HEK293T (cell line): ENCODE data around the gene VEZF1.

ENCODE experiments used
- ARNT ChIP-seq: fragments of 450-650 bp; IDR thresholded peaks from 2 replicates; pipeline ENCODE4 v1.6.1; 2017; ENCODE audit warnings: mild to moderate bottlenecking
- BHLHE40 ChIP-seq: fragments of 450-650 bp; IDR thresholded peaks from 2 replicates; pipeline ENCODE4 v1.6.1; 2016; ENCODE audit warnings: mild to moderate bottlenecking, moderate library complexity, borderline replicate concordance
- ELF4 ChIP-seq: fragments of 450-650 bp; IDR thresholded peaks from 2 replicates; pipeline ENCODE4 v1.6.1; 2017; ENCODE audit warnings: antibody characterized with exemption
- FOXA1 ChIP-seq: fragments of 450-650 bp; IDR thresholded peaks from 2 replicates; pipeline ENCODE4 v1.6.1; 2016; ENCODE audit warnings: mild to moderate bottlenecking
- FOXK2 ChIP-seq: fragments of 450-650 bp; IDR thresholded peaks from 2 replicates; pipeline ENCODE4 v1.6.1; 2016; ENCODE audit warnings: mild to moderate bottlenecking
- FOXM1 ChIP-seq: fragments of 450-650 bp; IDR thresholded peaks from 2 replicates; pipeline ENCODE4 v1.6.1; 2017; ENCODE audit warnings: mild to moderate bottlenecking, borderline replicate concordance
- HDGF ChIP-seq: fragments of 450-650 bp; IDR thresholded peaks from 2 replicates; pipeline ENCODE4 v1.6.1; 2017; ENCODE audit warnings: antibody characterized with exemption, borderline replicate concordance
- LEF1 ChIP-seq: fragments of 450-650 bp; IDR thresholded peaks from 2 replicates; pipeline ENCODE4 v1.6.1; 2017; ENCODE audit warnings: mild to moderate bottlenecking, borderline replicate concordance
- SP1 ChIP-seq: fragments of 450-650 bp; IDR thresholded peaks from 2 replicates; pipeline ENCODE4 v1.6.1; 2017
- SUZ12 ChIP-seq: fragments of 450-650 bp; IDR thresholded peaks from 2 replicates; pipeline ENCODE4 v1.6.1; 2016; ENCODE audit warnings: mild to moderate bottlenecking
- TF ChIP-seq, protein P1 (sequence below): fragments of 450-650 bp; IDR thresholded peaks from 2 replicates; pipeline ENCODE4 v1.6.1; 2016

DNA sequence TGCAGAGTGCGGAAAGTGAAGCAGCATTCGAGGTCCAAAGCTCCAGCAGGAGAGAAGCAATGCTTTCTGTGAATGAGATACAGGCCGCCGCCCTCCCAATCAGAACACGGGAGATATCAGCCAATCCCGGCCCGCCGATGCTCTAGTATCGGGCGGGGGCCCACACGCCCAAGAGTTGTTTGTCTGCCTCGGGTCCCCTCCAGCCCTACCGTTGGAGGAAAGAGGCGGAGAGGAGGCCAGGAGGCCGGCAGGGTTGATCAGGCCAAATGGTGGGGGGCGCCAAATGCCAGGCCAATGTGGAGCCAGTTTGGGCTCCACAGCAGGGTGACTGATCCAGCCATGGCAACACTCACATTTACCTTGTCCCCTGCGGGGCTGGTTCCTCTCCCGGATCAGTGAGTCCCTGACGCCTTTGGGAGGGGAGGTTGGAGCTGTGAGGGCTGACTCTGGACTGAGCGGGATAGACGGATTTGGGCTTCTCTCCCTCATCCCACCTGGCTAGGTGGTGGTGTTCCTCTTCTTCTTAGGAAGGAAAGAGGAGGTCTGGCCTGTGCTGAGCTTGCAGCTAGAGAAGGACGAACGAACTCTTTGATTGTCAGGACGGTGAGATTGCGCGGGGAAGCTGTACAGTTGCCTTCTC is 22.4 kb downstream of the VEZF1 start:
- TF ChIP-seq, protein P1, sequence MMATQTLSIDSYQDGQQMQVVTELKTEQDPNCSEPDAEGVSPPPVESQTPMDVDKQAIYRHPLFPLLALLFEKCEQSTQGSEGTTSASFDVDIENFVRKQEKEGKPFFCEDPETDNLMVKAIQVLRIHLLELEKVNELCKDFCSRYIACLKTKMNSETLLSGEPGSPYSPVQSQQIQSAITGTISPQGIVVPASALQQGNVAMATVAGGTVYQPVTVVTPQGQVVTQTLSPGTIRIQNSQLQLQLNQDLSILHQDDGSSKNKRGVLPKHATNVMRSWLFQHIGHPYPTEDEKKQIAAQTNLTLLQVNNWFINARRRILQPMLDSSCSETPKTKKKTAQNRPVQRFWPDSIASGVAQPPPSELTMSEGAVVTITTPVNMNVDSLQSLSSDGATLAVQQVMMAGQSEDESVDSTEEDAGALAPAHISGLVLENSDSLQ: no peak
- TF ChIP-seq SP1: no peak
- TF ChIP-seq FOXM1: no peak
- no peak for TF ChIP-seq FOXK2
- TF ChIP-seq ELF4: no peak
- TF ChIP-seq SUZ12: no peak
- TF ChIP-seq ARNT: no peak
- TF ChIP-seq FOXA1: no peak
- no peak for TF ChIP-seq LEF1
- TF ChIP-seq BHLHE40: no peak
- TF ChIP-seq HDGF: no peak
